Chondrocyte (in vitro differentiated cells): ENCODE data around the gene ZNRF2. TPM values are rescaled to one million over a fixed set of nuclear protein-coding genes. Genes with fewer than 3 reads are reported as not detected.

Experiments used
- DNase-seq: peaks from one replicate; pipeline ENCODE4 v3.0.0; 2021; ENCODE audit warnings: mixed read lengths, low spot score
- H3K27ac Mint-ChIP-seq: one replicate; pipeline ENCODE4 v1.8.0; 2021; ENCODE audit warnings: mild to moderate bottlenecking, moderate library complexity, mixed read lengths; ENCODE audit not compliant: unreplicated experiment
- H3K27me3 Mint-ChIP-seq: 2 replicates; pipeline ENCODE4 v1.8.0; 2021; ENCODE audit warnings: low read depth, mixed read lengths
- H3K36me3 Mint-ChIP-seq: 2 replicates; pipeline ENCODE4 v1.8.0; 2021; ENCODE audit warnings: low read depth, mixed read lengths
- H3K4me1 Mint-ChIP-seq: 2 replicates; pipeline ENCODE4 v1.8.0; 2021; ENCODE audit warnings: low read depth, mild to moderate bottlenecking, mixed read lengths
- H3K4me3 Mint-ChIP-seq: one replicate; pipeline ENCODE4 v1.8.0; 2021; ENCODE audit warnings: mild to moderate bottlenecking, moderate library complexity, mixed read lengths; ENCODE audit not compliant: unreplicated experiment
- H3K9me3 Mint-ChIP-seq: 2 replicates; pipeline ENCODE4 v1.8.0; 2021; ENCODE audit warnings: low read depth, mixed read lengths
- CTCF ChIP-seq: fragments of 200-600 bp; sonication (generic); IDR thresholded peaks from 2 replicates; pipeline ENCODE4 v1.5.0; 2021; ENCODE audit warnings: antibody characterized with exemption, mild to moderate bottlenecking, moderate library complexity
- total RNA-seq: library from RNA; stranded (reverse); gene quantifications from 3 replicates; pipeline ENCODE4 v1.2.1, GENCODE V29; 2021

ZNRF2 gene
- total RNA-seq, 1 donor from 2014 or later, result 5.3 TPM

- H3K27ac Mint-ChIP-seq, result no peak overlapping the region
- H3K9me3 Mint-ChIP-seq, result no peaks in the 10 kb centered on the region
- peaks cover 4% of the 10 kb centered on the region for H3K27me3 Mint-ChIP-seq
- H3K4me1 Mint-ChIP-seq, result peaks cover 2% of the 10 kb centered on the region
- TF ChIP-seq CTCF, result no peak
- no peaks in the 10 kb centered on the region for H3K36me3 Mint-ChIP-seq
- no peak for DNase-seq
- H3K4me3 Mint-ChIP-seq, result no peak overlapping the region
Measured at GRCh38 chr7:30278376-30278775, 6.0 kb upstream of the ZNRF2 start.

GRCh38 chr7:30278849-30279652 is 5.3 kb upstream of the ZNRF2 start:
- no peak for DNase-seq
- Mint-ChIP-seq H3K4me1 (peaks cover 2% of the 10 kb centered on the region), H3K4me3 (no peak overlapping the region), H3K9me3 (no peaks in the 10 kb centered on the region), H3K36me3 (no peaks in the 10 kb centered on the region), H3K27ac (no peak overlapping the region), H3K27me3 (no peaks in the 10 kb centered on the region)
- TF ChIP-seq CTCF, result no peak

GRCh38 chr7:30279653-30279904 is 4.8 kb upstream of the ZNRF2 start:
- H3K4me3 Mint-ChIP-seq, result no peak overlapping the region
- H3K27ac Mint-ChIP-seq, result no peak overlapping the region
- H3K36me3 Mint-ChIP-seq, result no peaks in the 10 kb centered on the region
- no peak for DNase-seq
- no peaks in the 10 kb centered on the region for H3K27me3 Mint-ChIP-seq
- no peak for TF ChIP-seq CTCF
- no peaks in the 10 kb centered on the region for H3K9me3 Mint-ChIP-seq
- H3K4me1 Mint-ChIP-seq, result peaks cover 2% of the 10 kb centered on the region

GRCh38 chr7:30280631-30281030 is 3.8 kb upstream of the ZNRF2 start:
- Mint-ChIP-seq H3K27me3 (no peaks in the 10 kb centered on the region), H3K9me3 (no peaks in the 10 kb centered on the region), H3K36me3 (no peaks in the 10 kb centered on the region), H3K27ac (no peak overlapping the region), H3K4me1 (peaks cover 2% of the 10 kb centered on the region), H3K4me3 (no peak overlapping the region)
- DNase-seq, result no peak
- TF ChIP-seq CTCF, result no peak

GRCh38 chr7:30281263-30281662 is 3.1 kb upstream of the ZNRF2 start:
- H3K27ac Mint-ChIP-seq, result no peak overlapping the region
- H3K9me3 Mint-ChIP-seq, result no peaks in the 10 kb centered on the region
- no peaks in the 10 kb centered on the region for H3K27me3 Mint-ChIP-seq
- no peaks in the 10 kb centered on the region for H3K36me3 Mint-ChIP-seq
- DNase-seq, result no peak
- peaks cover 7% of the 10 kb centered on the region for H3K4me1 Mint-ChIP-seq
- H3K4me3 Mint-ChIP-seq, result no peak overlapping the region
- TF ChIP-seq CTCF, result no peak
